ENCODE data around the gene C1QL2. TPM values are rescaled to one million over a fixed set of nuclear protein-coding genes. Genes with fewer than 3 reads are reported as not detected.

C1QL2 gene
- not detected for total RNA-seq

DNA sequence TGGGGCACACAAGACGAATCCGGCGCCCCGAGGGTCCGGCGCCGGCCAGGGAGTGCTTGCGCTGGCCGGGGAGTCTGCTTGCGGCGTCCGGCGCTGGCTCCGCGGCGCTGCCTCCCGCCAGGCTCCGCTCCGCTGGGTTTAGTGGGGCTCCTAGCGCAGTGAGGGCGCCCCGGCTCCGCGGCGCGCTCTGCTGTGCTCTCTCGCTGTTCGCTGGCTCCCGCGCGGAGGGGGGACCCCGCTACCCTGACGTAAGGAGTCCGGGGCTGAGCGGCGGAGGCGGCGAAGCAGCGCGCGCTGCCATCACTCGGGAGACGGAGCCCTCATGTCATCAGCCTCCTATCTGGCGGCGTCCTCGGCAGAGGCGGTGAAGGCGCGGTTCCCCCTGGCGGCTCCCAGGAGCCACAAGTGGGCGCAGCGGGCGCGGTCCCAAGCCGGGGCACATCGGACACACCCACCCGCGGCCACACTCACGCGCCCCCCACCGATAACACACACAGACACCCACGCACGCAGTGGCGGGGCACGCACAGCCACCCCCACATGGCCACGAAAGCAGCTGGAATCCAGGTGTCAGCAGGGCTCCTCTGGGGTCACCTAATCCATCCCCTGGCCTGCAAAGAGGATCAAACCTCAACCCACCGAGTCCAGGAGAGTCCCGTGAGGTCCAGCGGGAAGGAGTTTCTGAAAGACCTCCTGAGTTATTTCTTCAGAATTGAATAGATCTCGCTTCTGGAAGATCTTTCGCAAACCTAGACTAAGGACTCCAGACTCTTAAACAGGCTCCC is at the start of gene C1QL2:
Gene C1QL2 (minus strand): TSS at position 189 of the 785 bp plus-strand sequence. CDS start 482 bp downstream, outside the sequence.
- no peak for DNase-seq (ENCODE audit: low spot score)

DNA sequence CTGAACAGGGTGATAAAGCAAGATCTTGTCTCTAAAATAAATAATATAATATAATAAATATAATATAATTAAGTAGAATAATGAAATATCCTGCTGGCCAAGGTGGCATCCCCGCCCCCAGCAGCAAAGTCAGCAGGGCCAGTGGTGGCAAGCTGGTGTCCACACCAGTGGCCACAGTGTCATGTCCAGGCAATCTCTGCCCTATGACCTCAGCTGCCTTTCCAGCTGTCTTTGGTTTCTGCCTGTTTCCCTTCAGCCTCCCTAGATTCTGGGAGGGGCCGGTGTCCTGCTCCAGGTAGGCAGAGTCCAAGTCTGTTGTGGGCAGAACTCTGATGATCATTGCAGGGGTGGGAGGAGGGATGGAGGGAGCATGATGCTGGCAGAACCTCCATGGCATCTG is 48.9 kb upstream of the C1QL2 start:
- DNase-seq (ENCODE audit: low spot score), result no peak

DNA sequence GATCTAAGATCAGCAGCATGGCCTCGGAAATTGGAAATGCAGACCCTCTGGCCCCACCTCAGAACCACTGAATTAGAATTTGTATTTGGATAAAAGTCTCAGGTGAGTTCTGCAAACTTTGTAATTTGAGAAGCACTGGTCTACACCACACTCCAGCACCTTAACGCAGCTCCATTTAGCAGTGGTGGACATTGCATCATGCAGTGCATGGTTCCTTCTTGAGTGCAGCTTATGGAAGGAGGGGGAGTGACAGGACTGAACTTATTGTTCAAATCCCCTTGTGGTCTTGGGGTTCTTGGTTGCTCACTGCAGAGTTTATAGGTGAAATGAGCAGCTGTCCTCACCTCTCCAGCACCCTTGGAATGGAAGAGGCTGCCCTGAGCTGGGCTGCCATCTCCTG is 47.6 kb upstream of the C1QL2 start:
- DNase-seq (ENCODE audit: low spot score), result no peak

DNA sequence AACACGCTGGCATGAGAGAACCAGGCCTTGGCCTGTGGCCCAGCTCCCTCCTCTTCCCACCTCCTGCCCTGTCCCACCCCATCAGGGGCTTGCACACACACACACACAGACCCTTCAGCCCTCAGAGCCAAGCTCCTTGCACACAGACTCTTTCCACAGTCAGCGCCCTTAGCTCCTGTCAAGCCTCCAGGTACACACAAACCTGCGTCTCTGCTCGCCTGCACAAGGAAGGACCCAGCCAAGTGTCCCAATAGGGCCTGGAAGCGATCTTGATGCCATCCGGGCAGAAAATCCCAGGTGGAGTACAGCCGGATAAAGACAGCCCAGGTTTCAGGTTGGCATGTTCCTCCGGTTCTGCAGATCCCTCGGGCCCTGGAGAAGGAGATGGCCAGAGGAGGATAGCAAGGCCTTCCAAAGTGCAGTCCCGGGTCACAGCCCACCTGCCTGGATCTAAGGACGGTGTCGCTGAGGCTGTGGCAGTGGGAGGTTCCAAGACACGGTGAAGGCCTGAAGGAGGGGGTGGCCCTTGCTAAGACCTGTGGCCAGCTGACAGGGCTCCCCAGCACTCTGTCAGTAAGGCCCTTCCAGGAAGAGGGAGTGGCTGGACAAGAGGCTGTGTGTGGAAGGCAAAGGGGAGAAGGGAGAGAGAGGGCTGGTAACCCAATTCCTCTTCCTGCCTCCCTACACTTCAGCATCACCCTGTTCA is 46.6 kb upstream of the C1QL2 start:
- DNase-seq (ENCODE audit: low spot score), result no peak

DNA sequence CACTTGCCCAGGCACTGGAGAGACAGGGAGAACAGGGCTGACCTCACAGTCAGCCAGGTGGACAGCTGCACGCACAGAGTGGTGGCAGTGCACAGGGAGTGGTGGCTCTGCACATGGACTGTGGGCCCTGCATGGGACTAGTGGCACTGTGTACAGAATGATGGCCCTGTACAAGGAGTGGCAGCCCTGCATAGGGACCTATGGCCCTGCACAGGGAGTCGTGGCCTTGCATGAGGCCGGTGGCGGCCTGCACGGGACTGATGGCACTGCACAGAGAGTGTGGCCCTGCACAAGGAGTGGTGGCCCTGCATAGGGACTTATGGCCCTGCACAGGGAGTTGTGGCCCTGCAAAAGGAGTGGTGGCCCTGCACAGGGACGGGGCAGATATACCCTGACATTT is 46.0 kb upstream of the C1QL2 start:
- no peak for DNase-seq (ENCODE audit: low spot score)

DNA sequence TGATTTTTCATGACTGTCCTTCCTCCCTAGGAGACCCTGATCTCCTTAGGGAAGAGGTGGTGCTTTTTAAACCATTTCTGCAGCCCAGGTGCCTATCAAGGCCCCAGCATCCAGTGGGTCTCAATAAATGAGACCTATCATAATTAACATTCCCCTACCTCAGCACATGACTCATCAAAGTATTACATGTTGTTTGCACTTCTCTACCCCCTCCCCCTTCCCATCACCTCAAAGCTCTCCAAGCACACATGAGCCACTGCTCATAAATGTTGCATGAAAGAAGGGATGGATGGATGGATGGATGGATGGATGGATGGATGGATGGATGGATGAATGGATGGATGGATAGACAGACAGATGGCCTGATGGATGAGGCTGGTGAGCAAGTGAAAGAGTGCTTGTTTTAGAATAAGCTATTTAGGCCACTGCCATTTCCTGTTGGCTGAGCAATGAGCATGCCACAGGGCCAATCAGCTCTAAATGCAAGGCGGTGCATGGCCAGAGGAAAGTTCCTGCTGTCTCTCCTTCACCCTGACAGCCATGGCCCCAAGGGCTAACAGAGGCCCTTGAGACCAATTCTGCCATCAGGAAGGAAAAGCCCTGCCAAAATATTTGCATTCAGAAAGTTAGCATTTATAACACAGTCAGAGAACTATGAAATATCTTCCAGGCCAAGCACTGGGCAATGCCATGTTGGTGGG is 44.2 kb upstream of the C1QL2 start:
- DNase-seq (ENCODE audit: low spot score), result no peak

DNA sequence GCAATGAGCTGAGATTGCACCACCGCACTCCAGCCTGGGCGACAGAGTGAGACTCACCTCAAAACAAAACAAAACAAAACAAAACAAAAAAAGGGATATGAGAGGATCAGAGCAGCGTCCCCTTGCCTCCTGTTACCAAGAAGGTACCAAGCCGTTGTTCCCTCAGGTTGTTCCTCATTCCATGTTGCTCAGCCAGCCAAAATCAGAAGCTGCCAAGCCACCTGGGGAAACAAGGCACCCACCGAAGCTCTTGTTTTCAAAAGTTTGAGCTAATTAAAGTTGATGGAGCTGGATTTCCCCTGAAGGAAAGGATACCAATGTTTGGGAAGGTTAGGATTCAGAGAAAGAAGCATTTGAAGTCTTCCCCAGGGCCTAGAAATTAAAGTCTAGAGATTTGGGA is 43.3 kb upstream of the C1QL2 start:
- DNase-seq (ENCODE audit: low spot score), result no peak

DNA sequence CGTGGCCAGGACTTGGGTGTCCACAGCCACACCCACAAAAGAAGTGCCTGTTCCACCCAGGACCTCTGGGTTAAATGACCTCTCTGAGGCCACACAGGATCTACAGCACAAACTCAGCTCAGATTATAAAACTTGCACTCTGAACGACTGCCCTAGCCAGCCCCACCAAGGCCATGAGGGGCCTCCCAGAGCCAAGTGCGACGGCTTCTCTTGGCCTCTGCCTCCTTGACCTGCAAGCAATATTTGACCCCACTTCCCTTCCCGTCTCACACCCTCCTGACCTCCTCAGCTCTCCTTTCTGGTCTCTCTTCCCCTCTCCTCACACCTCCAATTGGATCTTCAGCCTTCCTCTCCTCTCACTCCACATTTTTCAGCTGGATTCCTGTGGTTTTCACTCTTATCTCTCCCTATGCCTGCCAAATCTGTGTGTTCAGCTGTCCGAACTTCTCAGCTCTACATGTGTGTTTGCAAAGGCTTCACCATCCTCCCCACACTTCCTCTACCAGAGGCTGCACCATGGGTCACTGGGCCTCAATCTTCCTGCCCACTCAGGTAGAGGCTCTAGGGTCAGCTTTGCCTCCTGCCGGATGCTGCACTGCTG is 39.8 kb upstream of the C1QL2 start:
- no peak for DNase-seq (ENCODE audit: low spot score)

DNA sequence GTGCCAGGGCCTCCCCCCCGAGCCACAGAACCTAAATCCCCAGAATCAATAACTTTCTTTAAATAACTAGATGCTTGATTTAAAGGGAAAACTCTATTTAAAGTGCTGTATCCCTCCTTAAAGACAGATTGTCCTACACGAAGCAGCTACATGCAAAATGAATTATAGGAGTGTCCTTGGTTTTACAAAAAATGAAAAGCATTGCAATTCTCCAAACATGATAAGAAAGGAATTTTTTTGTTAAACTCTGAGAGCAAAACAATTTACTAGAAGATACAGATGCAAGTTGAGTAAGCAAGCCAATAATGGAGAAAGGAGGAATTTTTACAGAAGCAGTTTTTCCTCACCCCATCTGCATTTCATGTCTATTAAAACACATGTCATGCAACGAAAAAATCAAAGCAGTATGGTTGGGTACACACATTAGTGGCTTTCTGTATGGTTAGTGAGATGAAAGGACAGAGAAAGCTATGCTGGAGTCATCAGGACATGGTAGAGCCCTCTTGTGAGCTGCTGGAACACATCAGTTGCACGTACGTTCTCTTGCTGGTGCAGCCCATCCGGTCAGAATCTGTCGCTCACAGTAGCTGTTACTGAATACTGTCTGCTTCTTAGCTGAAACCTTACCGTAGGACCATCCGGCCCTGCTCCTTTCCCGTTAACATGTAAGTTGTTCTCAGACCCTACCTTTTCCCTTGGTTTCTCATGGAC is 39.1 kb upstream of the C1QL2 start:
- no peak for DNase-seq (ENCODE audit: low spot score)

DNA sequence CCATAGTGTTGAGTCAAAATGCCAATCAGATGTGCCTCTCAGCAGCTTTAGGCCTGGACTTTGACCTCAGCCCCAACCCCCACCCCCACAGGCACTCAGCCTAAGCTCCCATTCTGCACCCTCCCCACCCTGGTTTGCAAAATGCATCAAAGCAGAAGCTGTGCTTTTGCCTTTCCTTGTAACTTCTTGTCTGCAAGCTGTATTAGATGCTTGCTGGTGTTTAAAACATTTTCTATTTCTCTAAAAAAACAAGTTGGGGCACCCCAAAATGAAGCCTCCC is 38.5 kb upstream of the C1QL2 start:
- peak; percentile 21 for DNase-seq (ENCODE audit: low spot score)

DNA sequence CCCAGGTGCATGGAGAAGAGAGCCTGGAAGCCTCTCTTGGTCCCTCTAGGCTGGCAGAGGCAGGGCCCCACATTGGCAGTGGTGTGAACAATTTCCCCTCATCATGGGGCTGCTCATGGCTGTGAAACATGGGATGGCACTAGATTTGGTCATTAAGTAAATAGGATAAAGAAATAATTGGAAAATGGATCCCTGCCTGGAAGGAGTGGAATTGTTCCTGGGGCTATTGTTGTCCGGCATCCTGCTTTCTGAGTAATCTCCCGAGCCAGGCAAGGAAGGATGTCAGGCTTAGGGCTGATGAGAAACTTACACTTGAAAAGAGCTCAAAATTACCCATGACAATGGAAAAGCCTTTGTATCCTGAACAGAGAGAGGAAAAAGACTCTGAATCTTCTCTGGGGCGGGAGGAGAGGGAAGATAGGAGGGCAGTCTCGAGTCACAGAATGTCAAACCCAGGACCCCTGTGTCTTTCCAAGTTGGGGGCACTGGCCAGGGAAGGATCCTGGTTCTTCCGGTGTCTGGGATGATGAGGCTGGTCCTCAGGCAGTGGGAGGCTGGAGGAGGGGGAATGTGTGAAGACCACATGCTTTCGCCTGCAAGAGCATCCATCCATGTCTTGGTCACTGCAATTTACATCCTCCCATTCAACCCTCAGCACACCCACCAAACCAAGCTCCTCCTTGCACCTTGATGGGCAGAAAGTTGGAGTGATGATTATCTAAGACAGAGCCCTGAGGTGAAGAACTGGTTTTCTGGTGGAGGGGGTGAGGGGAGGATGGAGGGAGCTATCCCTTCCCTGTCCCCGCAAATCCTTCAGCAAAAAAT is 38.0 kb upstream of the C1QL2 start:
- DNase-seq (ENCODE audit: low spot score), result no peak

DNA sequence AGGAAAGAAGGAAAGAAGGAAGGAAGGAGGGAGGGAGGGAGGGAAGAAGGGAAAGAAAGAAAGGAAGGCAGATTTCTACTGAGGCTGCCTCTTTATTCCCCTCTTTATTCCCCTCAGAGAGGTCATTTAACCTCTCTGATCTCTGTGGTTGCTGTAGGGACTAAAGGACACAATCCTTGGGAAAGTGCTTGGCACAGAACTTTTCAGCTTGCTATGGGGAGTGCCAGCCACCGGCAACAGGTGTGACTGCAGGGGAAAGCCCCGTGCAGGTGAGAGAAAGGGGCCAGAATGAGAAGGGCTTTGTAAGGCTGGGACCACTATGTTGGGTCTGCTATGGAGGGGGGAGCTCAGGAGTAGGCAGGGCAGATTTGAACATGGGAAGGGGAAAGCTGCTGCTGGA is 37.3 kb upstream of the C1QL2 start:
- DNase-seq (ENCODE audit: low spot score), result no peak

DNA sequence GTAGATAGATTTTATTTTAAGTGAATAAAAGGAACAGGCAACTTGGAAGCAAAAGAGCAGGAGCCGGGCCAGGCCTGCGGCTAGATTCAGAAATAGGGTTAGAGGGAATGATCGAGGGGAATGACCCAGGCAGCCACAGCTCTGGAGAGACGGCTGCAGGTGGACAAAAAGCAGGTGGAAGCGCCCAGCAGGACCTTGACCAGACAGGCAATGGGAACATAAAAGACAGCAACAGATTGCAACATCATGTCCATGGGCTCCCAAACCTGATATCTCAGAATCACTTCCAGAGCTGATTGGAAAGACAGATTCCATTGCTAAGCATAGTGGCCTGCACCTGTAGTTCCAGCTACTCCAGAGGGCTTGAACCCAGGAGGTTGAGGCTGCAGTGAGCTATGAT is 36.5 kb upstream of the C1QL2 start:
- DNase-seq (ENCODE audit: low spot score), result no peak

DNA sequence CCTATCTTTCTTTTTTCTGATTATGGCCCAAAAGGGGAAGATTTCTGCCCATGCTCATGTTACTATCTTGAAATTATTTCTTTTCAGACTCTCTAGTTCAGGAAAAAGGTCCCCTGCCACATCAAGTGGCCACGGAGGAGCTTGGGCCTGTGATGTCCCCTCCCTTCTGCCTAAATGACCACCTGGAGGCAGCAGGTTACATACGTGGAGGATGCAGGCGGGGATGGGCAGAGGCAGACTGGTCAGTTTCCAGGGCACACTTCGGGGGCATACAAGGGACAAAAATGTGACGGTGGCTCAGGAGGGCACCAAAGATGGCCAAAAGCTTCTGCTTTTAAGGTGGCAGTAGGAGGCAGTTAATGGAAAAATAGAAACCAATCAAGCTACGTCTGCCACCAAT is 34.3 kb upstream of the C1QL2 start:
- no peak for DNase-seq (ENCODE audit: low spot score)

DNA sequence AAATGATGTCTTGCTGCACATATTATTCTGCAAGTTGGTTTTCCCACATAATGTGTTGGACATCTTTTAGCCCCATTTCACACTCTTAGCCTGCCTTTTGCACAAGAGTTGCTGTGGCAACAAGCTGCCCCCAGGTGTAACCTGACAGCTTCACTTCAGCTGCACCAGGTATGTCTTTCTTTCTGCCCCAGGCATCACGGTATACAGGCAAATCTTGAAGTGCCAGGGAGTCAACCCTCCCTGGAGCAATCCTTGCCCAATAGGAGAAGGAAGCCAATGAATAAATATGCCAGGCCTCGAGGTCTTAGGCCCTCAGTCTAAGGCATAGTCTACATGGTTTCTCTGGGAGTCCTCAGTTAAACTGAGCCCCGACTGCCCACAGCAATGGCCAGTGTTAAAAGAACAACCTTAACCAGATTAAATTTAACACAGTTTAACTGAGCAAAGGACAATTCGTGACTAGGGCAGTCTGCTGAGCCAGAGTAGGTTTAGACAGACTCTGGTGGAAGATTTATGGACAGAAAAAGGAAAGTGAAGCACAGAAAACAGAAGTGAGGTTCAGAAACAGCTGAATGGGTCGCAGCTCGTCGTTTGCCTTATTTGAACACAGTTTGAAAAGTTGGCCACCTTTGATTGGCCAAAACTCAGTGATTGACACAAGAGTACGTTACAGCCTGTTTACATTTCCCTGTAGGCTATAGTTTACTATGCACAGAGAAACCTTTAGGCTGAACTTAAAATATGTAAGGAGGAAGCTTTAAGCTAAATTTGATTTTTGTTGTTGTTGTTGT is 32.0 kb upstream of the C1QL2 start:
- DNase-seq (ENCODE audit: low spot score), result no peak

DNA sequence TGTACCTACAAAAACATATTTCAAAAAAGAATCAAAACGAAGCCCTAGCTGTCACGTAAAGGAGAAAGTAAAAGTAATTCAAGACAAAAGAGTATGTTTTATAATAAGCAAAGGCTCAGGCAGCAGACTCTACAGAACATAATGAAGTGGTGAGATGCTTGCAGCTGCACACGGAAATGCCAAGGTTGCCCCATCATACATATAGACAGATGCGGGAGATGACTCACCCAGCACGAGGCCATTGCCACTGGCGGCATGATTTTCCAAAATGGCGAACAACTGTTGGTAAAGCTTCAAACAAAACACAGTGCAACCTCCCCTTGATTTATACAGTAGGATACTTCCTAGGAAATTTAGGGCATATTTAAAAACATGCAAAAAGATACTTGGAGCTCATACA is 26.0 kb upstream of the C1QL2 start:
- DNase-seq (ENCODE audit: low spot score), result no peak

DNA sequence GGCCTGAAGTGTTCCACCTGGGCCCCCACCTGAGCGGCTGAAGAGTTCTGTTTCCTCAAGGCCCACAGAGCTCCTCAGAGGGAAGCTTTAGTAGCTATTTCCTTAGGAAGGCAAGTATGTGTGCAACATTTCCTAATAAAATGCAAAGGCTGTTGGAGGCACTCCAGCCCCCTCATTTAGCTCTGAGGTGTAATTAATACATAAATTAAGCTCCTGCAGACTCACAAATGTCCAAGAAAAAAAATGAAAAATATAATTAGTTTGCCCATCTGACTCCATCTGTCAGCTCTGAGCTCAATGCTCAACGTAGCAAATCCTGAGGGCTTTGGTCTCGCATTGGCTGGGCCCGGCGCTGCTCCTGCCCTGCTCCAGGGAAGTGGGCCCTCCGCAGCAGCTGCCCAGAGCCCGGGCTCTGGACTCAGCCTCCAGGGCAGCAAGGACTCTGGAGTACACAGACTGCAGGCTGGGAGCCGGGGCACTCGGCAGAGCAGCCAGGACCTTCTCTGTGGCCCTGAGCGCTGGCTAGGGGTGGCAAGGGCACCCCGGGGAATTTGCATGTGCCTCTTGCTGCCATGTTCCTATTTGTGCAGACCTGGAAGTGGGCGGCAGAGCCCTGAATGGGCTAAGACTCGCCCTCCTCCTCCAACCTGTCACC is 23.4 kb upstream of the C1QL2 start:
- DNase-seq (ENCODE audit: low spot score), result no peak

DNA sequence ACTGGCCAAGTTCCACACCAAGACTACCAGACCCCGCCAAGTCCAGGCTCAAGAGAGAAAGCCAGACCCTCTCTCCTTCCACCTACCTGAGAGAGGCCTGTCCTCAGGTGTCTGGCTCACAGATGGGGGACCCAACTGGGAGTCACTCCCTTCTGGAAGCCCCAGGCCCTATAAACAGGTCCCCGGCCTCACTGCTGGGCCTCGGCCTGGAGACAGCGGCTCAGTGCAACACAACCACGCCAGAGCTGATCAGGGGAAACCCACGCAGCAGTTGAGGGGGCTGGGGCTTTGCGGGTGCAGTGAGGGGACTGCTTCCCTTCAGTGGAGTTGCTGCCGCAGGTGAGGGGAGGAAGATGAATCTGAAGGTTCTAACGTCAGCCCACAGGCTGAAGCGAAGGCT is 22.8 kb upstream of the C1QL2 start:
- no peak for DNase-seq (ENCODE audit: low spot score)

DNA sequence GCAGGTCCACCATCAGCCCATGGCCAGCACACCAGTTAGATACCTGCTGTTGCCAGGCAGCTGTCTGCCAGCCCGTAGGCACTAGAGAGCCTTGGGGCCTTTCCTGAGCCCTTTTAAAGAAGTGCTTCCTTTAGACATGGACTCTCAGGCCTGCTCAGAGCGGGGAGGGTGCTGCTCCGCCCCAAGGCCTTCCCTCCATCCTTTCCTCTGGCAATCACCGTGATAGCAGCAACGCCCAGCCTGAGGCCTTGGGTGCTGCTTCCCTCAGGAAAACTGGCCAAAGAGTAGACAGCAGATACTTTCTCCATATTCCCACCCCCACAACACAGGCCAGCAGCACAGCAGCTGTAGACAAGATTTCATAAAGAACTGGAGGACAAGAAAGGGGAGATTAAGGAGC is 22.3 kb upstream of the C1QL2 start:
- no peak for DNase-seq (ENCODE audit: low spot score)

DNA sequence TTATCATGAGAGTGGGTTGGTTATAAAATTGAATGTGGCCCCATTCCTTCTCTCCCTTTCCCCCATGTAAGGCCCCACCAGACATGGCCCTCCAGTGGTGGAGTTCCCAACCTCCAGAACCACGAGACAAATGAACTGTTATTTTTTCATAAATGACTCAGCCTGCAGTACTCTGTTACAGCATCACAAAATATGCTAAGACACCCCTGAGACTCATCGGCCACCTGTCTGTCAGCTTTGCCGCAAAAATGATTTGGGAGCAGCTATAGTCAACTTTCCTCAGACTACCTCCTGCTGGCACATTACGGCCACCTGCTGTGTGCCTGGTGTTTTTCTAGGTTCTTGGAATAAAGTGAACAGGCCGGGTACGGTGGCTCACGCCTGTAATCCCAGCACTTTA is 21.4 kb upstream of the C1QL2 start:
- no peak for DNase-seq (ENCODE audit: low spot score)
